ENCODE measurements around the gene KMT2C. TPM values are rescaled to one million over a fixed set of nuclear protein-coding genes. Genes with fewer than 3 reads are reported as not detected.
A peak's percentile ranks its signal among the peaks of the same experiment; 100 is the strongest.

Gene KMT2C
- total and polyA plus RNA-seq, 4 experiments from 2014 or later: 2.7 to 129 (median 74.5) TPM

- intact Hi-C loops (cut with micrococcal nuclease): no loop called here
- H3K36me3 ChIP-seq (ENCODE audit: insufficient read depth, low read length): peaks cover 25% of the 10 kb centered on the region
These were observed 262.3 kb downstream of the KMT2C start for GRCh38 chr7:152173372-152174070.

GRCh38 chr7:152162287-152162686, 273.5 kb downstream of the KMT2C start:
- Mint-ChIP-seq H3K4me1 (peaks cover 4 to 12% (median 7%) of the 10 kb centered on the region in 4 donors), H3K4me3 (no peak overlapping the region), H3K27me3 (no peaks in the 10 kb centered on the region), H3K36me3 (peaks cover 50 to 80% of the 10 kb centered on the region in 2 donors), H3K27ac (peak overlapping the region in 1 of 7 donors; percentile 79), H3K9me3 (no peaks in the 10 kb centered on the region)
- no peak for DNase-seq
- Histone ChIP-seq H3K4me3 (ENCODE audit: low read length in 2 of 2) (no peak overlapping the region), H3K27ac (ENCODE audit: low read depth, low read length) (no peak overlapping the region), H3K9me3 (ENCODE audit: control insufficient read depth in 1 of 2, low read length in 2 of 2) (no peaks in the 10 kb centered on the region), H3K4me1 (ENCODE audit: insufficient read depth, low read length) (peaks cover 3% of the 10 kb centered on the region), H3K27me3 (ENCODE audit: insufficient read depth, low read length) (no peaks in the 10 kb centered on the region), H3K36me3 (ENCODE audit: insufficient read depth, low read length) (peaks cover 56% of the 10 kb centered on the region)
- intact Hi-C loops (cut with micrococcal nuclease): no loop called here
- POLR2A ChIA-PET (ENCODE audit: partially characterized antibody): no interaction called here
- CTCF ChIA-PET (ENCODE audit: partially characterized antibody): no interaction called here

More at GRCh38 chr7:152173372-152174070, 262.3 kb downstream of the KMT2C start:
- Histone ChIP-seq H3K9me3 (ENCODE audit: control insufficient read depth in 1 of 2, low read length in 2 of 2) (no peaks in the 10 kb centered on the region), H3K4me1 (ENCODE audit: insufficient read depth, low read length) (no peaks in the 10 kb centered on the region), H3K27ac (ENCODE audit: low read depth, low read length) (no peak overlapping the region), H3K4me3 (ENCODE audit: low read length in 2 of 2) (no peak overlapping the region), H3K27me3 (ENCODE audit: insufficient read depth, low read length) (no peaks in the 10 kb centered on the region)
- Mint-ChIP-seq H3K9me3 (no peaks in the 10 kb centered on the region), H3K4me1 (peaks cover 0 to 9% (median 4%) of the 10 kb centered on the region in 4 donors), H3K36me3 (peaks cover 39 to 61% of the 10 kb centered on the region in 2 donors), H3K27me3 (no peaks in the 10 kb centered on the region), H3K4me3 (no peak overlapping the region), H3K27ac (no peak overlapping the region)
- CTCF ChIA-PET (ENCODE audit: partially characterized antibody): no interaction called here
- POLR2A ChIA-PET (ENCODE audit: partially characterized antibody): no interaction called here
- no peak for DNase-seq

GRCh38 chr7:152161171-152161570, 274.6 kb downstream of the KMT2C start:
- DNase-seq: no peak
- H3K36me3 Mint-ChIP-seq: peaks cover 48 to 82% of the 10 kb centered on the region in 2 donors
- H3K36me3 ChIP-seq (ENCODE audit: insufficient read depth, low read length): peaks cover 58% of the 10 kb centered on the region
- H3K9me3 Mint-ChIP-seq: no peaks in the 10 kb centered on the region
- no peaks in the 10 kb centered on the region for H3K27me3 Mint-ChIP-seq
- H3K4me1 Mint-ChIP-seq: peaks cover 4 to 12% (median 7%) of the 10 kb centered on the region in 4 donors
- no peak overlapping the region for H3K4me3 ChIP-seq (ENCODE audit: low read length in 2 of 2)
- H3K27ac Mint-ChIP-seq: no peak overlapping the region
- H3K4me3 Mint-ChIP-seq: no peak overlapping the region
- H3K27ac ChIP-seq (ENCODE audit: low read depth, low read length): no peak overlapping the region
- H3K9me3 ChIP-seq (ENCODE audit: control insufficient read depth in 1 of 2, low read length in 2 of 2): no peaks in the 10 kb centered on the region
- H3K27me3 ChIP-seq (ENCODE audit: insufficient read depth, low read length): no peaks in the 10 kb centered on the region
- H3K4me1 ChIP-seq (ENCODE audit: insufficient read depth, low read length): peaks cover 3% of the 10 kb centered on the region
- intact Hi-C loops (cut with micrococcal nuclease): no loop called here
- ChIA-PET CTCF (ENCODE audit: partially characterized antibody) (no interaction called here), POLR2A (ENCODE audit: partially characterized antibody) (no interaction called here)

GRCh38 chr7:152158801-152159587, 276.8 kb downstream of the KMT2C start:
- Mint-ChIP-seq H3K4me3 (peak overlapping the region in 7 of 8 donors; percentile 11 to 68 (median 43)), H3K27ac (peak overlapping the region; percentile 28 to 84 (median 77)), H3K4me1 (peaks cover 4 to 12% (median 7%) of the 10 kb centered on the region in 4 donors), H3K27me3 (no peaks in the 10 kb centered on the region), H3K36me3 (peaks cover 47 to 85% of the 10 kb centered on the region in 2 donors), H3K9me3 (no peaks in the 10 kb centered on the region)
- ChIA-PET POLR2A (ENCODE audit: partially characterized antibody) (interaction anchor here (1.2 kb wide), 1 partner anchor 15 kb away, joined by 3 read pairs; no protein-coding TSS in a partner anchor), CTCF (ENCODE audit: partially characterized antibody) (no interaction called here)
- Histone ChIP-seq H3K4me3 (ENCODE audit: low read length in 2 of 2) (no peak overlapping the region), H3K27ac (ENCODE audit: low read depth, low read length) (no peak overlapping the region), H3K4me1 (ENCODE audit: insufficient read depth, low read length) (peaks cover 3% of the 10 kb centered on the region), H3K36me3 (ENCODE audit: insufficient read depth, low read length) (peaks cover 77% of the 10 kb centered on the region), H3K9me3 (ENCODE audit: control insufficient read depth in 1 of 2, low read length in 2 of 2) (no peaks in the 10 kb centered on the region), H3K27me3 (ENCODE audit: insufficient read depth, low read length) (no peaks in the 10 kb centered on the region)
- intact Hi-C loops (cut with micrococcal nuclease): no loop called here
- no peak for DNase-seq

- intact Hi-C loops (cut with micrococcal nuclease): no loop called here
- ChIA-PET POLR2A (ENCODE audit: partially characterized antibody) (interaction anchor here (1.2 kb wide), 1 partner anchor 7 kb away, joined by 4 read pairs; no protein-coding TSS in a partner anchor), CTCF (ENCODE audit: partially characterized antibody) (interaction anchor here (1.5 kb wide), 1 partner anchor 8 kb away, joined by 3 read pairs; no protein-coding TSS in a partner anchor)
- no peaks in the 10 kb centered on the region for H3K9me3 Mint-ChIP-seq
- peaks cover 0 to 3% (median under 1%) of the 10 kb centered on the region in 4 donors for H3K4me1 Mint-ChIP-seq
- no peak overlapping the region for H3K4me3 Mint-ChIP-seq
- no peak for DNase-seq
- Histone ChIP-seq H3K27me3 (ENCODE audit: insufficient read depth, low read length) (no peaks in the 10 kb centered on the region), H3K9me3 (ENCODE audit: control insufficient read depth in 1 of 2, low read length in 2 of 2) (no peaks in the 10 kb centered on the region), H3K36me3 (ENCODE audit: insufficient read depth, low read length) (peaks cover 82% of the 10 kb centered on the region), H3K4me1 (ENCODE audit: insufficient read depth, low read length) (no peaks in the 10 kb centered on the region), H3K4me3 (ENCODE audit: low read length in 2 of 2) (no peak overlapping the region), H3K27ac (ENCODE audit: low read depth, low read length) (no peak overlapping the region)
- peaks cover 49 to 81% of the 10 kb centered on the region in 2 donors for H3K36me3 Mint-ChIP-seq
- no peaks in the 10 kb centered on the region for H3K27me3 Mint-ChIP-seq
- peak overlapping the region in 6 of 7 donors; percentile 3 to 65 (median 28) for H3K27ac Mint-ChIP-seq
These were observed 283.5 kb downstream of the KMT2C start for GRCh38 chr7:152152267-152152666.

- H3K36me3 ChIP-seq (ENCODE audit: insufficient read depth, low read length): peaks cover 62% of the 10 kb centered on the region
- no peak overlapping the region for H3K4me3 Mint-ChIP-seq
- no peak for DNase-seq
- H3K9me3 ChIP-seq (ENCODE audit: control insufficient read depth in 1 of 2, low read length in 2 of 2): no peaks in the 10 kb centered on the region
- peaks cover 23% of the 10 kb centered on the region for H3K4me1 ChIP-seq (ENCODE audit: insufficient read depth, low read length)
- H3K4me1 Mint-ChIP-seq: peaks cover 18 to 25% (median 21%) of the 10 kb centered on the region in 4 donors
- peaks cover 0 to 3% (median 0%) of the 10 kb centered on the region in 8 donors for H3K9me3 Mint-ChIP-seq
- POLR2A ChIA-PET (ENCODE audit: partially characterized antibody): no interaction called here
- CTCF ChIA-PET (ENCODE audit: partially characterized antibody): no interaction called here
- intact Hi-C loops (cut with micrococcal nuclease): loop anchor here (5.0 kb wide), 2 partner anchors 558 to 832 kb away; no protein-coding TSS in a partner anchor
- peak overlapping the region in 4 of 7 donors; percentile 25 to 77 (median 35) for H3K27ac Mint-ChIP-seq
- H3K4me3 ChIP-seq (ENCODE audit: low read length in 2 of 2): no peak overlapping the region
- no peaks in the 10 kb centered on the region for H3K27me3 ChIP-seq (ENCODE audit: insufficient read depth, low read length)
- H3K27me3 Mint-ChIP-seq: no peaks in the 10 kb centered on the region
- H3K36me3 Mint-ChIP-seq: peaks cover 38 to 78% of the 10 kb centered on the region in 2 donors
- no peak overlapping the region for H3K27ac ChIP-seq (ENCODE audit: low read depth, low read length)
These were observed 286.4 kb downstream of the KMT2C start for GRCh38 chr7:152149363-152149762.

- CTCF ChIA-PET (ENCODE audit: partially characterized antibody): no interaction called here
- H3K27ac Mint-ChIP-seq: peak overlapping the region in 4 of 7 donors; percentile 12 to 50 (median 33)
These were observed 287.1 kb downstream of the KMT2C start for GRCh38 chr7:152148706-152149105.

More at GRCh38 chr7:152148706-152149105, 287.1 kb downstream of the KMT2C start:
- Mint-ChIP-seq H3K36me3 (peaks cover 32 to 73% of the 10 kb centered on the region in 2 donors), H3K9me3 (peaks cover 0 to 3% (median 0%) of the 10 kb centered on the region in 8 donors), H3K4me3 (no peak overlapping the region), H3K27me3 (no peaks in the 10 kb centered on the region), H3K4me1 (peaks cover 23 to 31% (median 27%) of the 10 kb centered on the region in 4 donors)
- Histone ChIP-seq H3K4me1 (ENCODE audit: insufficient read depth, low read length) (peaks cover 30% of the 10 kb centered on the region), H3K27ac (ENCODE audit: low read depth, low read length) (no peak overlapping the region), H3K36me3 (ENCODE audit: insufficient read depth, low read length) (peaks cover 56% of the 10 kb centered on the region), H3K4me3 (ENCODE audit: low read length in 2 of 2) (no peak overlapping the region), H3K9me3 (ENCODE audit: control insufficient read depth in 1 of 2, low read length in 2 of 2) (no peaks in the 10 kb centered on the region), H3K27me3 (ENCODE audit: insufficient read depth, low read length) (no peaks in the 10 kb centered on the region)
- intact Hi-C loops (cut with micrococcal nuclease): loop anchor here (5.0 kb wide), 2 partner anchors 559 to 831 kb away; no protein-coding TSS in a partner anchor
- no peak for DNase-seq
- POLR2A ChIA-PET (ENCODE audit: partially characterized antibody): no interaction called here
